NT2/D1 (cell line): ENCODE data around the gene EML6.

Experiments used
- DNase-seq: peaks from one replicate; pipeline ENCODE4 v3.0.0-alpha.2; 2011; ENCODE audit warnings: low read depth, low spot score
- H3K27me3 ChIP-seq: 2 replicates; pipeline ENCODE4 v1.6.0; 2011; ENCODE audit warnings: mild to moderate bottlenecking; ENCODE audit not compliant: insufficient read length, insufficient read depth
- H3K36me3 ChIP-seq: 2 replicates; pipeline ENCODE4 v1.6.1; 2011; ENCODE audit warnings: mild to moderate bottlenecking, low read length, mixed read lengths; ENCODE audit not compliant: insufficient read depth, insufficient read length
- H3K4me1 ChIP-seq: 2 replicates; pipeline ENCODE4 v1.5.1; 2011; ENCODE audit not compliant: insufficient read depth, insufficient read length
- H3K4me3 ChIP-seq: 2 replicates; pipeline ENCODE4 v1.5.1; 2011; ENCODE audit warnings: low read depth; ENCODE audit not compliant: insufficient read length
- H3K9ac ChIP-seq: 2 replicates; pipeline ENCODE4 v1.6.0; 2011; ENCODE audit warnings: low read depth; ENCODE audit not compliant: insufficient read length
- H3K9me3 ChIP-seq: 2 replicates; pipeline ENCODE4 v1.5.1; 2011; ENCODE audit warnings: mild to moderate bottlenecking, low read length; ENCODE audit not compliant: insufficient read depth
- SUZ12 ChIP-seq: IDR thresholded peaks from 2 replicates; pipeline ENCODE4 v1.6.1; 2011; ENCODE audit not compliant: insufficient read length, insufficient read depth; ENCODE audit errors: extremely low read depth
- YY1 ChIP-seq: IDR thresholded peaks from 2 replicates; pipeline ENCODE4 v1.6.1; 2011; ENCODE audit not compliant: insufficient read length, insufficient read depth
- ZNF274 ChIP-seq: IDR thresholded peaks from 2 replicates; pipeline ENCODE4 v1.6.1; 2011; ENCODE audit warnings: mild to moderate bottlenecking, low read depth, low read length

The EML6 gene

DNA sequence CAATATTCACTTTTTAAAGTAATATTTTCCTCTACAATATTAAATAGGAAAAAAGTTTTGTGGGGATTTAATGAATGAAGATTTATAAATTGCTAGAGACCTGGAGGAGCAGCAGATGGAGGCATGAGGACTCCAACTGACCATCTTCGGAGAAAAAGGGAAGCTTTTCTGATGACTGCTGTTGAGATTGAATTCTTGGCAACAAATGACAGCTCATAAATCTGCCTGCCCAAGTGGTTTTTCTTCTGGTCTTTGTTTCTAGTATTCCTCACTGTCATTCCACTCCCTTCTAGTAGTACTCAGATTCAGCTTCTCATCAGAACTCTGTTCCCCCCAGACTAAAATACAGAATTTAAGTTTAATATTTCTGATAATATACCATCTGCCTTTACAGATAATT is 157.0 kb downstream of the EML6 start:
- Histone ChIP-seq H3K9ac (no peak overlapping the region), H3K4me1 (no peaks in the 10 kb centered on the region), H3K27me3 (no peaks in the 10 kb centered on the region), H3K9me3 (no peaks in the 10 kb centered on the region), H3K36me3 (no peaks in the 10 kb centered on the region), H3K4me3 (no peak overlapping the region)
- no peak for DNase-seq
- no peak for TF ChIP-seq SUZ12
- TF ChIP-seq YY1: no peak

DNA sequence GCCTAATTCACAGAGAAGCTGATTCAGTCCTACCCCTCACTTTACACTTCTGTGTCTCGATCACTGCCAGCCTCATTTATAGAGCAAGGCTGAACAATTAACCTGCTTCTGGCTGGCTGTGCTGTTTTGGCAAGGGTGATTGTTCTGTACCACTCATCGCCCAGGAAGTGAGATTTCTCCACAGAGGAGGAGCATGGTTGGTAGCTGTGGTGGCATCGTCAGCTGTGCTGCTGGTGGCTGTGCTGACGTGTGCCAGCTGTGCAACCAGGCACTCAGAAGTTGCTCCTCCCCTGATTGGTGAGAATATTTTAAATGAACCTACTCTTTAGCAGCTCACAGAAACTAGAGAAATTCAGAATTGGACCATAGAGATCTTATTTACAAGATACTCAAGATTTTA is 158.3 kb downstream of the EML6 start:
- Histone ChIP-seq H3K36me3 (no peaks in the 10 kb centered on the region), H3K9me3 (no peaks in the 10 kb centered on the region), H3K27me3 (no peaks in the 10 kb centered on the region), H3K4me3 (no peak overlapping the region), H3K9ac (no peak overlapping the region), H3K4me1 (no peaks in the 10 kb centered on the region)
- no peak for DNase-seq
- TF ChIP-seq SUZ12: no peak
- no peak for TF ChIP-seq ZNF274
- no peak for TF ChIP-seq YY1

DNA sequence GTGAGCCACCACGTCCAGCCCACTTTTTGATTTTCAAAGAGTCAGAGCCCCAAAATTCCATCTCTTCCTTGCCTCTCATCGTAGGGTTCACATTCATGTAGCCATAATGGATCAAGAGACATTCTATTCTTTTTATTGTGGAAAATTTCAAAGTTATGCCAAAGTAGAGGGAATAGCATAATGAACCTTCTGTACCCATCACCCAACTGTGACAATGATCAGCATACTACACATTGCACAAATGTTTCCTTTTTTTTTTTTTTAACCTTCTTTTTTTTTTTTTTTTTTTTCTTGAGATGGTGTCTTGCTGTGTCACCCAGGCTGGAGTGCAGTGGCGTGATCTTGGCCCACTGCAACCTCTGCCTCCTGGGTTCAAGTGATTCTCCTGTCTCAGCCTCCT is 162.4 kb downstream of the EML6 start:
- DNase-seq: no peak
- TF ChIP-seq YY1: no peak
- TF ChIP-seq ZNF274: no peak
- no peak overlapping the region for H3K4me3 ChIP-seq
- H3K9ac ChIP-seq: no peak overlapping the region
- H3K9me3 ChIP-seq: no peaks in the 10 kb centered on the region
- H3K4me1 ChIP-seq: no peaks in the 10 kb centered on the region
- no peaks in the 10 kb centered on the region for H3K36me3 ChIP-seq
- no peaks in the 10 kb centered on the region for H3K27me3 ChIP-seq

DNA sequence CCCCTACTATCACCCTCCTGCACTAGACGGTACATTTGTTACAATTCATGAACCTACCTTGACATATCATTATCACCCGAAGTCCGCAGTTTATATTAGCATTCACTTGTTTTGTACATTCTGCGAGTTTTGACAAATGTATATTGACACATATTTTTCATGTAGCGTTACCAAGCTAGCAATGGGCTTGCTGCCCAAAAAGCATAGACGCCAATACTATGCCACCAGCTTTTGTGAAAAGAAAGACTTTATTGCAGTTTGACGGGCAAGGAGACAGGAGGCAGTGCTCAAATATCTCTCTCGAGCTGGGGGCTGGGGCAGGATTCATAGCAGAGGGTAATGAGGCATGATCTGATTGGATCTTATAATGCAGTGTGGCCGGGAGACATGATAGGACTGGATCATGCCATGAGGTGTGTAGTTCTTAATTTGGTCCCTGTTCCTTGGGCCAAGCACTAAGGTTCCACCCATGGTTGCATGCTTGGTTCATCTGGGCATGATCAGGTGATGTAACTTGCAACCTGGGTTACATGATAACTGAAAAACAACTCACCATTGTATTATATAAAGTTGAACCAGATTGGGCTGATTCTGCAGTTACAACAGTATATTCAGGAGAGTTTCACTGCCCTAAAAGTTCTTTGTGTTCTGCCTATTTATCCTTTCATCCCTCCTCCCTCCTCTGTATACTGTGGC is 164.5 kb downstream of the EML6 start:
- Histone ChIP-seq H3K4me1 (no peaks in the 10 kb centered on the region), H3K36me3 (no peaks in the 10 kb centered on the region), H3K9ac (no peak overlapping the region), H3K4me3 (no peak overlapping the region), H3K27me3 (no peaks in the 10 kb centered on the region), H3K9me3 (no peaks in the 10 kb centered on the region)
- no peak for TF ChIP-seq ZNF274
- TF ChIP-seq YY1: no peak
- TF ChIP-seq SUZ12: no peak
- no peak for DNase-seq

DNA sequence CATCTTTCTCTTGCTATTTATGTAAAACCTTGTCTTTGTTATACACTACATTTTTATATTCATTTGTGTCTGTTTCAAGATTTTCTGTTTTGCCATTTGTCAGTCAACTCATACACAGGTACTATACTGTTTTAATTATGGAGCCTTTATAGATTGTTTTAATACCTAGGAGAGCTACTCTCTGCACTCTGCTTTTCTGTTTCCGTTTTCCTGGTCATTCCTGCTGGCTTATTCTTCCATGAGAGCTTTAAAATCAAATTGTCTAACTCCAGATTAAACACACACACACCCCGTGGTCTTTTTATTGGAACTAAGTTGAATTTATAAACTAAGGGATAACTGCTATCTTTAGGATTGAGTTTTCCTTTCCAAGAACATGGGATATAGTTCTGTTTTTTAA is 165.6 kb downstream of the EML6 start:
- Histone ChIP-seq H3K4me3 (no peak overlapping the region), H3K9me3 (no peaks in the 10 kb centered on the region), H3K36me3 (no peaks in the 10 kb centered on the region), H3K9ac (no peak overlapping the region), H3K27me3 (no peaks in the 10 kb centered on the region), H3K4me1 (no peaks in the 10 kb centered on the region)
- DNase-seq: no peak
- TF ChIP-seq ZNF274 (no peak), YY1 (no peak), SUZ12 (no peak)

DNA sequence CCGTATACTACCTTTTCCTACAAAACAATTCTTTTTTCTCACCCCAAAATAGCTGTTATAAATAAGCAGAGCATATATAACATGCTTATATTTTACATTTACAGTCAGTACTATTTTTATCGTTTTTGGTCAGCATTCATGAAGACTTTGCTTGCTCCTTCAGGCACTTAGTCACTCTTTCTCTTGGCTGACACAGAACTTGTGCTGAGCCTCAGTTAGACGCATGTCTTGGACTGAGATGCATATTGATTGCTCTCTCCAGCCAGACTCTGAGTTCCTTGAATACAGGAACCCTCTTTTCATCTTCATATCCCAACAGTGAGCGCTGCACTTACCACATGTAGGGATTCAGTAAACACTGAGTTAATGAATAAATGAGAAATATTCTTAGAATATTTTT is 168.4 kb downstream of the EML6 start:
- no peak overlapping the region for H3K4me3 ChIP-seq
- H3K27me3 ChIP-seq: no peaks in the 10 kb centered on the region
- no peaks in the 10 kb centered on the region for H3K9me3 ChIP-seq
- H3K9ac ChIP-seq: no peak overlapping the region
- DNase-seq: no peak
- TF ChIP-seq YY1 (no peak), ZNF274 (no peak), SUZ12 (no peak)
- H3K4me1 ChIP-seq: no peaks in the 10 kb centered on the region
- H3K36me3 ChIP-seq: no peaks in the 10 kb centered on the region

DNA sequence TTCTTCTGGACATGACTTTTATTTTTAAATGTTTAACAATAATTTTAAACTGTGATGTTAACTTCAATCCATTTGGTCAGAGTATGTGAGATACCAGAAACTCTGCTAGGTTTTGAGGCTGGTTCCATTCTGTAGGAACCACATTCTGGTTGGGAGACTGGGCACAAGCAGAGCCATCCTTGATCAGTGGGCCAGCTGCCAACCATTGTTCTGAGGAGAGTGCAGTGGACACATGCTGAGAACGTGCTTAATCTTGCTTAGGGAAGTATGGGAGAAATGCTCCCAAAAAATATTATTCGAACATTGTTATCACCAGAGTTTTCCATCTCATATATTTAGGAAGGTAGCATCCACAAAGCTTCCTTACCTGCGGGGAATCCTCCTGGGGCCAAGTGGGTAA is 171.0 kb downstream of the EML6 start:
- H3K36me3 ChIP-seq: no peaks in the 10 kb centered on the region
- H3K4me3 ChIP-seq: no peak overlapping the region
- no peaks in the 10 kb centered on the region for H3K27me3 ChIP-seq
- H3K9me3 ChIP-seq: no peaks in the 10 kb centered on the region
- TF ChIP-seq ZNF274 (no peak), SUZ12 (no peak), YY1 (no peak)
- no peak for DNase-seq
- no peaks in the 10 kb centered on the region for H3K4me1 ChIP-seq
- H3K9ac ChIP-seq: no peak overlapping the region
